Left forelimb (tissue), 1 donor: ENCODE measurements around the gene DONSON.

Experiments
- DNase-seq: peaks from one replicate; pipeline ENCODE4 v3.0.0-alpha.2; 2018; ENCODE audit warnings: low spot score

DONSON gene

GRCh38 chr21:33562389-33562788 lies 26.1 kb downstream of the DONSON start:
- no peak for DNase-seq

- no peak for DNase-seq
These were observed 27.1 kb downstream of the DONSON start for GRCh38 chr21:33561373-33561772.

GRCh38 chr21:33560965-33561364 lies 27.5 kb downstream of the DONSON start:
- no peak for DNase-seq

GRCh38 chr21:33559813-33560212 lies 28.7 kb downstream of the DONSON start:
- no peak for DNase-seq

GRCh38 chr21:33558777-33559421 lies 29.6 kb downstream of the DONSON start:
- DNase-seq, result no peak

- DNase-seq, result no peak
These were observed 31.0 kb downstream of the DONSON start for GRCh38 chr21:33557447-33557846.

- DNase-seq, result no peak
These were observed 33.5 kb downstream of the DONSON start for GRCh38 chr21:33554982-33555344.

GRCh38 chr21:33554236-33554981 lies 34.1 kb downstream of the DONSON start:
- DNase-seq, result no peak

GRCh38 chr21:33552999-33553598 lies 35.4 kb downstream of the DONSON start:
- no peak for DNase-seq

- DNase-seq, result no peak
These were observed 36.1 kb downstream of the DONSON start for GRCh38 chr21:33552093-33552998.

GRCh38 chr21:33551664-33552063 lies 36.8 kb downstream of the DONSON start:
- no peak for DNase-seq

- DNase-seq, result no peak
These were observed 37.5 kb downstream of the DONSON start for GRCh38 chr21:33550772-33551660.

- DNase-seq, result no peak
These were observed 38.4 kb downstream of the DONSON start for GRCh38 chr21:33549848-33550771.

- no peak for DNase-seq
These were observed 42.4 kb downstream of the DONSON start for GRCh38 chr21:33546086-33546485.

- DNase-seq, result no peak
These were observed 43.9 kb downstream of the DONSON start for GRCh38 chr21:33544451-33545195.

- DNase-seq, result no peak
These were observed 44.9 kb downstream of the DONSON start for GRCh38 chr21:33543505-33544129.

GRCh38 chr21:33542640-33543504 lies 45.6 kb downstream of the DONSON start, which contains the start of gene SON:
Gene SON (plus strand): TSS chr21:33543038. CDS start chr21:33543093, 55 bp downstream.
- DNase-seq, result peak; percentile 98
